Measurements from ENCODE around the gene SYCP1.

DNA sequence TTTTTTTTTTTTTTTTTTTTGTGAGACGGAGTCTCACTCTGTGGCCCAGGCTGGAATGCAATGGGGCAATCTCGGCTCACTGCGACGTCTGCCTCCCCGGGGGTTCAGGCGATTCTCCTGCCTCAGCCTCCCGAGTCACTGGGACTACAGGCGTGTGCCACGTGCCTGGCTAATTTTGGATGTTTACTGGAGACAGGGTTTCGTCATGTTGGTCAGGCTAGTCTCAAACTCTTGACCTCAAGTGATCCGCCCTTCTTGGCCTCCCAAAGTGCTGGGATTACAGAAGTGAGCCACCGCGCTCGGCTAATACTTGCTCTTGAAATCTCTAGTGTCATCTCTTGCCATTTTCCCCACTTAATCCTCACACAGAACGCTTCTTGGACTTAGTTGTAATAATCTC lies 1.1 kb upstream of the SYCP1 start:
- TF ChIP-seq POLR2AphosphoS5 (IDR thresholded peaks at IDR 0.05; ENCODE audit: borderline replicate concordance, low read depth, low read length) (no peak), EZH2 (IDR thresholded peaks at IDR 0.05) (no peak), FOXP2 (optimal IDR thresholded peaks at IDR 0.05; ENCODE audit: control extremely low read depth, extremely low read length, insufficient read depth) (no peak)

Measured in SK-N-MC (cell line).